ENCODE data around the gene HIRIP3.
"Not testable (repeated sequence)": the region's sequence is repeated elsewhere in the genome, so short reads cannot be mapped to it uniquely, and the experiment has no call there.

Gene HIRIP3

DNA sequence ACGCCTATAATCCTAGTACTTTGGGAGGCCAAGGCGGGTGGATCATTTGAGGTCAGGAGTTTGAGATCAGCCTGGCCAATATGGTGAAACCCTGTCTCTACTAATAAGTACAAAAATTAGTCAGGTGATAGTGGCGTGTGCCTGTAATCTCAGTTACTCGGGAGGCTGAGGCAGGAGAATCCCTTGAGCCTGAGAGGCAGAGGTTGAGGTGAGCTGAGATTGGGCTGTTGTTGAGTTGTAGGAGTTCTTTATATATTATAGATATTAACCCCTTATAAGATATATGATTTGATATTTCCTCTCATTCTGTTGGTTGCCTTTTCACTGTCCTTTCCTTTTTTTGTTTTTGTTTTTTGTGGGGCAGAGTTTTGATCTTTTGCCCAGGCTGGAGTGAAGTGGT lies 35.6 kb downstream of the HIRIP3 start:
- DNase-seq (ENCODE audit: low spot score), result not testable (repeated sequence)

DNA sequence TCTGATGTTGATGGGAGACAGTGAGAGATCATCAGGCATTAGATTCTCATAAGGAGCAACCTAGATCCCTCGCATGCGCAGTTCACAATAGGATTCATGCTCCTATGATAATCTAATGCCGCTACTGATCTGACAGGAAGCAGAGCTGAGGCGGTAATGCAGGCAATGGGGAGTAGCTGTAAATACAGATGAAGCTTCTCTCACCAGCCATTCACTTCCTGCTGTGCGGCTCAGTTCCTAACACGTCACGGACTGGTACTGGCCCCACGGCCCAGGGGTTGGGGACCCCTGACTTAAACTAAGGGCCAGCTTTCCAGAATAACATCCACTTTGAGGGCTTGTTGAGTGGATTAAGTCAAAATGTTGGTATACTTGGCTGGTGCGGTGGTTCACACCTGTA lies 36.1 kb downstream of the HIRIP3 start:
- no peak for DNase-seq (ENCODE audit: low spot score)

DNA sequence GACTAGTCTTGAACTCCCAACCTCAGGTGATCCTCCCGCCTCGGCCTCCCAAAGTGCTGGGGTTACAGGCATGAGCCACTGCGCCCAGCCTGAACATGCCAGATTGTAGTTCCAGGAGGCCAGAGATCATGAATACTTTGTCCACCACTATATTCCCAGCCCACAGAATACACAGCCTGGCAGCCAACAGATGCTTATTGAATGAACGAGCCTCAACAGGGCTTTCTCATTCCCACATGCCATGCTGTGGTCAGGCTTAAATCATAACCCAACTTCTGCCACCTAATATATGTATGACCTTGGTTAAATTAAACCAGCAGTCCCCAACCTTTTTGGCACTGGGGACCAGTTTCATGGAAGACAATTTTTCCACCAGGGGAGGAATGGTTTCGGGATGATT lies 36.7 kb downstream of the HIRIP3 start:
- DNase-seq (ENCODE audit: low spot score), result no peak

DNA sequence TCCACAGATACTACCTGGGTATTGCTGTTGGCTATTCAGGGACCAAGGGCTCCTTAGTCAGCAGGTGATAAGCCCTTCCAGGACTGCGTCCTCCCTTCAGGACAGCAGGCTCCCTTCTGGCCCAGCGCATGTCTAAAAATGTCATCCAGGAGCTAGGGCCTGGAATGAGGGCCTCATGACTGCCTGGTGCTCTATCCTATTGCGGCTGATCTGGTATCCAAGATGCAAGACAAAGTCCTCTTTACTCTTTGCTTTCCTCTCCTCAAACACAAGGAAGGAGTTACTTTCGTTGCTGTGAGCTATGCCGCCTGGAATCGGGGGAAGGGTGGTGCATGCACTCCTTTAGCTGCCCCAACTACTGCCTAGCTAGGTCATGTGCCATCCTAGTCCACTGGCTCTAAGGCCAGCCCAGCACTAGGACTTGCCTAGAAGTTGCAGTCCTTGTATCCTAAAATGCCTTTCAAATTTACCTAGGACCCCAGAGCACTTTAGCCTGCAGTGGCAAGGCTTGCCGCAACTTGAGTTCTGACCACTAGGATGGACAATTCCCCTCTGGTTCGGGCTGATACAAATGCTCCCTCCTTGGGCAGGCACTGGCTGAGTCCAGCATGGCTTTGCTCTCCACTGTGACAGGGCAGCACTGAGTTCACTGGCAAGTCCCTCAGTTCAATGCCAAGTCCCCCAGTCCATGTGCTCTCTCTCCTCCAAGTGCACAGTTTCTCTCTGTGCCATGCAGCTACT lies 43.6 kb downstream of the HIRIP3 start:
- DNase-seq (ENCODE audit: low spot score), result no peak

DNA sequence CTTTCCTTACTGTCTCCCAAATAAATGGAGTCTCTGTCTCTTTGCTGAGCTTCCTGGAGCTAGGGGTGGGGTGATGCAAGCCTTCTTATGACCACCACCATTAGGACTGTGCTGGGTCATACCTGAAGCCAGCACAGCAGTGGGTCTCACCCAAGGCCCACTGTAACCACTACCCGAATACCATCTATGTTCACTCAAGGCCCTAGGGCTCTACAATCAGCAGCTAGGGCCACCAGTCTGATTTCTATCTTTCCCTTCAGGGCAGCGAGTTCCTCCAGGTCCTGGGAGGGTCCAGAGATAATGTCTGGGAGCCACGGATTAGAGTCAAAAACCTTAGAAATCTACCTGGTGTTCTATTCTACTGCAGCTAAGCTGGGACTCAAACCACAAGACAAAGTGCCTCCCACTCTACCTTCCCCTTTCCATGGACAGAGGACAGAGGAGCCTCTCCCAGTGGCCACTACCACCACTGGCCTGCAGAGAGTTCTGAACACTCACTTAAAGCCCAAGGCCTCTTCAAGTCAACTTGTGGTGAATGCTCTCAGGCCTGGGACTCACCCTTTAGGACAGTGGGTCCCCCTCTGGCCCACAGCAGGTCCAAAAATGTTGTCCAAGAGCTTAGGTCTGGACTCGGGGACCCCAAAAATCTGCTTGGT lies 44.5 kb downstream of the HIRIP3 start:
- DNase-seq (ENCODE audit: low spot score), result no peak

DNA sequence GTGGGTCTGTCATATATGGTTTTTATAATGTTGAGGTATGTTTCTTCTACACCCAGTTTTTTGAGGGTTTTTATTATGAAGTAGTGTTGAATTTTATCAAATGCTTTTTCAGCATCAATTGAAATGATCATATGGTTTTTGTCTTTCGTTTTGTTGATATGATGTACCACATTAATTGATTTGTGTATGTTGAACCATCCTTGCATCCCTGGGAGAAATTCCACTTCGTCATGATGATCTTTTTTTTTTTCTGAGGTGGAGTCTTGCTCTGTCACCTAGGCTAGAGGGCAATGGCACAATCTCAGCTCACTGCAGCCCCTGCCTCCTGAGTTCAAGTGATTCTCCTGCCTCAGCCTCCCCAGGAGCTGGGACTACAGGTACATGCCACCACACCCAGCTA lies 47.5 kb downstream of the HIRIP3 start:
- no peak for DNase-seq (ENCODE audit: low spot score)

DNA sequence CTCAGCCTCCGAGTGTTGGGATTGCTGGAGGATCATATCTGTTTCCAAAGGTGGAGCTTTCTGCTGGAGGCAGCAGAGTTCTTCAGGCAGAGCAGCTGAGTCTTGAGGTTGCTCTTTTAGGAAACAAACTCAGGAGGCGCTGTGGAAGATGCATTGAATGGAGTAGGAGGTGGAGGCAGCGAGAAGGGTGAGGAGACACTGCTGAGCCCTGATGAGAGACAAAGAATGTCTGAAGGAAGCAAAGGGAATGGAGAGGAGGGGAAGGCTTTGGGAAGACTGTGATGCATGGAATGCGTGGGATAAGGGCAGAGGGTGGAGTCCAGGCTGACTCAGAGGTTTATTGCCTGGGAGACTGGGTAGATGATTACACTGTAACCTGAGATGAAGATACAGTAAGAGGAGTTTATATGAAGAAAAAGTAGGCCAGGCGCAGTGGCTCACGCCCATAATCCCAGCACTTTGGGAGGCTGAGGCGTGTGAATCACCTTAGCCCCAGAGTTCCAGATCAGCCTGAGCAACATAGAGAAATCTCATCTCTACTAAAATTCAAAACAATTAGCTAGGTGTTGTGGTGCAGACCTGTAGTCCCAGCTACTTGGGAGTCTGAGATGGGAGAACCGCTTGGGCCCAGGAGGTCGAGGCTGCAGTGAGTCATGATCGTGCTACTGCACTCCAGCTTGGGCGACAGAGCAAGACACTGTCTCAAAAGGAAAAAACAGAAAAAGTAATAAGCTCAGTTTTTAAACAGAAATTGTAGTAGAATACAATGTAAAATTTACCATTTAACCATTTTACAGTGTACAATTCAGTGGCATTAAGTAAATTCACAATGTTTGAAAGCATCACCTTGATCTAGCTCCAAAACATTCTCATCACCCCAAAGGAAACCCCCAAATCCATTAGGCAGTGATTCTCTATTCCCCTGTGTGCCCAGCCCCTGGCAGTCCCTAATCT lies 51.3 kb downstream of the HIRIP3 start:
- DNase-seq (ENCODE audit: low spot score), result peak; percentile 74

Data from putamen (tissue), 1 donor.